PC-3 (cell line): ENCODE measurements around the gene COMT.

Experiments used
- CTCF ChIP-seq: fragments of 300-600 bp; sonication (generic); conservative IDR thresholded peaks from 2 replicates; pipeline ENCODE4 v1.5.1; 2017; ENCODE audit warnings: antibody characterized with exemption, low read depth, mild to moderate bottlenecking, low read length
- EZH2 ChIP-seq: fragments of 300-600 bp; sonication (generic); IDR thresholded peaks from one replicate; pipeline ENCODE4 v1.6.1; 2017; ENCODE audit warnings: antibody characterized with exemption, mild to moderate bottlenecking, low read length; ENCODE audit not compliant: unreplicated experiment
- EZH2phosphoT487 ChIP-seq: fragments of 300-600 bp; sonication (generic); IDR thresholded peaks from 2 replicates; pipeline ENCODE4 v1.6.1; 2018; ENCODE audit warnings: mild to moderate bottlenecking, antibody characterized with exemption, low read length, borderline replicate concordance

GRCh38 chr22:19978748-19979147 is 37.2 kb downstream of the COMT start:
- no peak for TF ChIP-seq CTCF
- TF ChIP-seq EZH2: no peak
- TF ChIP-seq EZH2phosphoT487: no peak
